Keratinocyte (primary cell): ENCODE results near the gene TIAM1. TPM values are rescaled to one million over a fixed set of nuclear protein-coding genes. Genes with fewer than 3 reads are reported as not detected.

Experiments used
- DNase-seq: peaks from one replicate; pipeline ENCODE4 v3.0.0-alpha.2; 2011; ENCODE audit warnings: low read depth, missing footprints, low spot score
- FAIRE-seq: peaks from 2 replicates; lab custom pipeline; 2011; peaks lifted over from hg19 to GRCh38; lab: Jason Lieb, UNC
- H2AFZ ChIP-seq: 2 replicates; pipeline ENCODE4 v1.6.0; 2012; ENCODE audit warnings: low read length, control low read depth, inconsistent platforms; ENCODE audit not compliant: control insufficient read depth
- H3K27ac ChIP-seq: 2 replicates; pipeline ENCODE4 v1.5.1; 2011; ENCODE audit warnings: low read length; ENCODE audit not compliant: control insufficient read depth, insufficient read depth
- H3K27me3 ChIP-seq: 3 replicates; pipeline ENCODE4 v1.6.0; 2011; ENCODE audit warnings: low read length; ENCODE audit not compliant: control insufficient read depth, insufficient read depth; ENCODE audit errors: extremely low read depth
- H3K36me3 ChIP-seq, 2 experiments: 2 replicates in 1 of 2; 3 replicates in 1 of 2; pipeline ENCODE4 v1.5.1; 2011; ENCODE audit warnings: low read length in 2 of 2, mild to moderate bottlenecking in 1 of 2; ENCODE audit not compliant: control insufficient read depth in 2 of 2, insufficient read depth in 2 of 2; ENCODE audit errors: extremely low read depth in 1 of 2
- H3K4me1 ChIP-seq: 3 replicates; pipeline ENCODE4 v1.5.1; 2011; ENCODE audit warnings: low read length; ENCODE audit not compliant: control insufficient read depth, insufficient read depth; ENCODE audit errors: extremely low read depth
- H3K4me2 ChIP-seq: 3 replicates; pipeline ENCODE4 v1.6.0; 2011; ENCODE audit warnings: low read depth, low read length; ENCODE audit not compliant: control insufficient read depth, insufficient read depth; ENCODE audit errors: extremely low read depth
- H3K4me3 ChIP-seq, 3 experiments: fragments of 200-600 bp in 1 of 3; sonication (generic) in 1 of 3; 2 replicates in 2 of 3; 3 replicates in 1 of 3; pipeline ENCODE4 v1.5.1; 2011 to 2016; ENCODE audit warnings: low read length in 3 of 3, mild to moderate bottlenecking in 3 of 3, control low read depth in 2 of 3, inconsistent platforms in 1 of 3, low read depth in 1 of 3, mixed read lengths in 1 of 3, mixed run types in 1 of 3, moderate library complexity in 1 of 3; ENCODE audit not compliant: control insufficient read depth in 2 of 3, insufficient read depth in 2 of 3; ENCODE audit errors: extremely low read depth in 1 of 3
- H3K79me2 ChIP-seq: 2 replicates; pipeline ENCODE4 v1.6.0; 2012; ENCODE audit warnings: low read length; ENCODE audit not compliant: control insufficient read depth, insufficient read depth
- H3K9ac ChIP-seq: 3 replicates; pipeline ENCODE4 v1.6.0; 2011; ENCODE audit warnings: low read length; ENCODE audit not compliant: control insufficient read depth, insufficient read depth; ENCODE audit errors: extremely low read depth
- H3K9me1 ChIP-seq: 3 replicates; pipeline ENCODE4 v1.6.0; 2011; ENCODE audit warnings: low read length; ENCODE audit not compliant: control insufficient read depth, insufficient read depth; ENCODE audit errors: extremely low read depth
- H3K9me3 ChIP-seq: 2 replicates; pipeline ENCODE4 v1.5.1; 2012; ENCODE audit warnings: low read depth, low read length; ENCODE audit not compliant: control insufficient read depth
- H4K20me1 ChIP-seq: 3 replicates; pipeline ENCODE4 v1.6.0; 2011; ENCODE audit warnings: low read length; ENCODE audit not compliant: control insufficient read depth, insufficient read depth; ENCODE audit errors: extremely low read depth
- CTCF ChIP-seq, 3 experiments: IDR thresholded peaks in 1 of 3; conservative IDR thresholded peaks in 1 of 3; optimal IDR thresholded peaks in 1 of 3; 2 replicates in 2 of 3; 3 replicates in 1 of 3; pipeline versions ENCODE3 to v1.5.1; 2011; ENCODE audit warnings: low read length in 3 of 3, mild to moderate bottlenecking in 3 of 3, moderate library complexity in 2 of 3, control low read depth in 1 of 3, inconsistent platforms in 1 of 3; ENCODE audit not compliant: insufficient read depth in 2 of 3; ENCODE audit errors: extremely low read depth in 1 of 3
- EZH2 ChIP-seq: IDR thresholded peaks from one replicate; pipeline ENCODE4 v1.6.1; 2012; ENCODE audit warnings: inconsistent platforms, mild to moderate bottlenecking, low read length, moderate library complexity
- dilution Hi-C: fragments of 300-500 bp; cut with MboI; formaldehyde crosslinking; loops from one replicate; pipeline ENCODE4 v1.7.0; 2020; ENCODE audit warnings: low sequenced_read_pairs; ENCODE audit not compliant: extremely low pct_ligation_motif_present
- polyA plus RNA-seq, 5 experiments: library from polyadenylated mRNA; depleted of rRNA in 3 of 5; stranded (reverse) in 3 of 5; stranded (forward) in 1 of 5; unstranded in 1 of 5; fragments of >200 nt; gene quantifications; 1 replicate in 1 of 5; 2 replicates in 3 of 5; 3 replicates in 1 of 5; pipeline versions ENCODE4 v1.2.1 to v1.2.3, GENCODE V29; 2011 to 2012; ENCODE audit warnings: missing spikeins in 2 of 5, low read depth in 1 of 5, low replicate concordance in 1 of 5

Gene TIAM1
- polyA plus RNA-seq, 1 donor (not counting 4 experiments of a cell fraction or from before 2014, with no cell fraction given), result 8.3 TPM

GRCh38 chr21:31117128-31117916 is 226.7 kb downstream of the TIAM1 start:
- H3K27ac ChIP-seq, result no peak overlapping the region

GRCh38 chr21:31115249-31115648 is 228.8 kb downstream of the TIAM1 start:
- Histone ChIP-seq H3K4me2 (no peak overlapping the region), H3K79me2 (no peaks in the 10 kb centered on the region), H3K9ac (no peak overlapping the region), H2AFZ (no peak overlapping the region), H3K9me1 (no peaks in the 10 kb centered on the region), H3K9me3 (no peaks in the 10 kb centered on the region), H3K27me3 (no peaks in the 10 kb centered on the region), H3K4me1 (peaks cover 12% of the 10 kb centered on the region), H3K27ac (no peak overlapping the region), H3K36me3 (peaks cover 1% of the 10 kb centered on the region in 2 experiments), H4K20me1 (no peaks in the 10 kb centered on the region), H3K4me3 (no peak overlapping the region)
- dilution Hi-C loops, result no loop called here
- FAIRE-seq (no peak), DNase-seq (no peak)
- TF ChIP-seq CTCF (optimal IDR thresholded peaks at IDR 0.05 in 1 of 3, IDR thresholded peaks at IDR 0.05 in 1 of 3, conservative IDR thresholded peaks at IDR 0.05 in 1 of 3; ENCODE audit: extremely low read depth in 1 of 3, insufficient read depth in 2 of 3, low read length in 3 of 3) (no peak), EZH2 (no peak)

More at GRCh38 chr21:31117128-31117916, 226.7 kb downstream of the TIAM1 start:
- no peak overlapping the region for H3K9ac ChIP-seq
- H3K9me1 ChIP-seq, result no peaks in the 10 kb centered on the region
- H3K9me3 ChIP-seq, result no peaks in the 10 kb centered on the region
- FAIRE-seq (peak; percentile 90), DNase-seq (no peak)
- H4K20me1 ChIP-seq, result no peaks in the 10 kb centered on the region
- dilution Hi-C loops, result no loop called here
- H3K27me3 ChIP-seq, result no peaks in the 10 kb centered on the region
- H3K36me3 ChIP-seq, result peaks cover 3 to 4% of the 10 kb centered on the region in 2 experiments
- TF ChIP-seq EZH2, result no peak
- TF ChIP-seq CTCF (optimal IDR thresholded peaks at IDR 0.05 in 1 of 3, IDR thresholded peaks at IDR 0.05 in 1 of 3, conservative IDR thresholded peaks at IDR 0.05 in 1 of 3; ENCODE audit: extremely low read depth in 1 of 3, insufficient read depth in 2 of 3, low read length in 3 of 3), result peak in 1 of 3 experiments; percentile 17
- H2AFZ ChIP-seq, result no peak overlapping the region
- peaks cover 12% of the 10 kb centered on the region for H3K4me1 ChIP-seq
- H3K4me3 ChIP-seq, result no peak overlapping the region
- peak overlapping the region; percentile 23 for H3K4me2 ChIP-seq
- no peaks in the 10 kb centered on the region for H3K79me2 ChIP-seq
